HG03442 (cell line): ENCODE measurements around the gene TTLL5.

Experiments
- ATAC-seq: cut with Tn5 transposase; IDR thresholded peaks from one replicate; pipeline ENCODE4 v1.9.1; 2021; ENCODE audit warnings: mild to moderate bottlenecking, moderate library complexity; ENCODE audit not compliant: unreplicated experiment

Gene TTLL5

GRCh38 chr14:75983019-75983358 is 321.9 kb downstream of the TTLL5 start:
- no peak for ATAC-seq

DNA sequence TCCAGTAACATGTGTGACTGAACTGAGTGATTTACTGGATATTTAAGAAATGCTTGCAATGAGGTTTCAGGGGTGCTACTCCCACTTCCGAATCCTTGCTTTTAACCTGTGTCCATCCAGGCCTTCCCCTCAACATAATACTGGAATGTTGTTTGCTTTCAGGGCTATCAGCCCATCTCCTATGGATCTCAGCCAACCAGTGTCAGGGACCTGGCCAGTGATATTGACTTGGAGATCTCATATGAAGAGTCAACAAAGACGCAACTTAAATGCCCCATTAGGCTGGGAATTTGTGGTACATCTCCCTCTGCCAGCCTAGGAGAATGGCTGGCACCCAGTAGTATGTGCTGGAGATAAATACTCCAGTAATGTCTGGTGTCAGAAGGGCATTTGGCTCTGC is 323.6 kb downstream of the TTLL5 start:
- ATAC-seq, result no peak

- peak; percentile 65 for ATAC-seq
Measured at GRCh38 chr14:75985618-75986438, 324.8 kb downstream of the TTLL5 start, which contains the start of gene IFT43. Gene IFT43, plus strand, starts transcription at chr14:75985763. Its CDS starts 24 bp downstream, at chr14:75985787.

DNA sequence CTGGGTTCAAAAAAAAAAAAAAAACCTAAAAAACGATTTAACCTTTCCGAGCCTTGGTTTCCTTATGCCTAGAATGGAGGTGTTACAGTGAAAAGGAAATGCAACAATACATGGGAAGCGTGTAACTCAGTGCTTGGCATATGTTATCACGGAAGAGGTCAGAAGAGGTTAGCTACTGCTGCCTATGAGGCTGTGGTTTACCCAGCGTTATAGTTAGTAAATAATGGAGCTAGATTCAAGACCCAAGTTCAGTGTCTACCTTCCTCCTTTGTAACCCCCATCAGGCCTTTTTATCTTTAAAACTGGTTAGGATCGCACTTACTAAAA is 325.4 kb downstream of the TTLL5 start:
- no peak for ATAC-seq

DNA sequence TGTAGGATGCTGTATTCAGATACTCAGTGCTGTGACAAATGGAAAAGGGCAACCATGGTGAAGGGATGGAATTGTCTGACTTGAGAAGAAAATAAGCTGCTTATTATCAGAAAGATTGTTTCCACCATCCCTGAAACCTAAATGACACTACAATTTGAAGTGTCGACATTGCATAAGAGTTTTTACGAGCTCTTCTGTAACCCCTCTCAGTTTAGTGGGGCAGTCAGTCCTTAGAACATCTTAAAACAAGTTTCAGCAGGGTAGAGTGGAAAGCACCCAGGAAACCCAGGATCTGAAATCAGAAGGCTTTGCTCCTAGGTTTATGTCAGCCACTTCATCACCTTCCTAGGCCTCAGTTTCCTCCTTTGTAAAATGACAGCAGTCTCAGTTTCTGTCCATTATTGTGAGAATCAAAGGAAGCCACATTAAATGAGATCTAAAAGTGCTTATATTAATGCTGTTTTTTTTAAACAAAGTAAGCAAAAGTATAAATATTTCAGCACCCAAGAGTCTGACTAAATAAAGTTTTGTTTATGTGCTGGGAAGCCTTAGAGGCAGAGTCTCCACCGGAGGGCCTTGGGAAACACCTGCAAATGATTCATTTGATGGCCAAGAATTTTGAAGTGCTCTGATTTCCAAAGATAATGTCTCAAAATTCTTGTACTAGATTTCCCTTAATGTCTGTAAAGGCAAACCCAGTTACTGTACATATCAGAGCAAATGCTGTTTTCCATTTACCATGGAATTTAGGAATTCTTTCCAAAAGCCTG is 326.3 kb downstream of the TTLL5 start:
- no peak for ATAC-seq

DNA sequence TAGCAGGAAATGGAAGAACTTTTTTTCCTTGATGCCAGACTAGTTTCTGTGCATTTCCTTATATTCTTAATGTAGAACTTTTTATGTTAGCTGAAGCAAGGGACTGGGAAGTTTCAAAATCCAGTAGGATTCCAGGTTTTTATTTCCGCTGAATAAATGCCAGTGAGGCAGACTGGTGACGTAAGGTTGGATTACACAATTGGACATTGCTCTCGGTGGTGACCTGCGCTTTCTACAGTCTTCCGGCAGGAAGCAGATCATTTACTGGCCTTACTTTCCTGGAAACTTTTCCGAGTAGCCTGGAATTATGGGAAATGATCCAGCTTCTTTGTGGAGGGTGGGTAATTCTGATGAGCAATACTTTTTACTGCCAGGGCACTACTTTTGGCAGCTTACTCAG is 328.1 kb downstream of the TTLL5 start:
- ATAC-seq, result no peak

- ATAC-seq, result no peak
Measured at GRCh38 chr14:75990297-75990696, 329.3 kb downstream of the TTLL5 start.

- no peak for ATAC-seq
Measured at GRCh38 chr14:75991753-75992152, 330.7 kb downstream of the TTLL5 start.

DNA sequence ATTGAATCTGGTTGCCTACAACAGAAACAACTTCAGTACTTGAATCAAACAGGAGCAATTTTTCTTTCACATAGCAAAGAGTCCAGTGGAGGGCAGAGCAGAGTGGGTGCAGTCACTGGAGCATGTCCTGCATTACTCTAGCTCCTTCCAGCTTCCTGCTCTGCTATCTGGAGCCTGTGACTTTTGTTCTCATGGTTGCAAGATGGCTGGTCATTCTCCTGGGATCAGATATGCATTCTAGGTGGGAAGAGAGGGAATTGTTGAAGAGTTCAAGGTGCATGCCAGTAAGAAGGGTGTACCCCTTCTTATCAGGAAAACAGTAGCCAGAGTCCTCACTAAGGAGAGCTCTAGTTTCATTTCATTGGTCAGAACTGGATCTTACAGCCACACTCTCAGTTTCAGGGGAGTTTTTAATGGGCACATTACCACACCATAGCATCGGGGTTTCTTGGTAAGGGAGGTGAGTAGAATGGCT is 332.6 kb downstream of the TTLL5 start:
- ATAC-seq, result peak; percentile 68

GRCh38 chr14:75995372-75996041 is 334.5 kb downstream of the TTLL5 start:
- no peak for ATAC-seq

- ATAC-seq, result no peak
Measured at GRCh38 chr14:75996488-75996887, 335.4 kb downstream of the TTLL5 start.

GRCh38 chr14:75999511-76000190 is 338.6 kb downstream of the TTLL5 start:
- no peak for ATAC-seq

DNA sequence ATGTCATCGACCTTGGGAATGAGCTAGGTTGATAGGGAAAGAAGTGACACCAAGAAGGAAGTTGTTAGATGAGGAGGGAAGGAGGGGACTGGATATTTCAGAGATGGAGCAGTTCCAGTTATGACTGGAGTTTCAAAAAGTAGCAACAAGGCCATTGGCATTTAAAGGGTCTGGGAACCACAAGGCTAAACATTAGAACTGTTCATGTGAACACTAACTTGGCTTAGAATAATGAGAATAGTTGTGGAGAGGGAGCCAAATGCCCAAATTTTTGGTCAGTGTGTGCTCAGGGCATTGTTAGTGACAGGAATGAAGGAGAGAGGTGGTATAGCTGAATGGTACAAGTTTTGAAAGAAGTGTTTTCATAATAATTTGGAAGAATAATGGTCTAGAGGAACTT is 341.3 kb downstream of the TTLL5 start:
- ATAC-seq, result no peak
